Panc1 (cell line): ENCODE measurements around the gene CABP2.

Source experiments
- CTCF ChIP-seq: fragments of 450-650 bp; IDR thresholded peaks from 2 replicates; pipeline ENCODE4 v1.5.1; 2017; ENCODE audit warnings: mild to moderate bottlenecking
- POLR2AphosphoS5 ChIP-seq: IDR thresholded peaks from 2 replicates; pipeline ENCODE4 v1.6.1; 2012; ENCODE audit warnings: mild to moderate bottlenecking, low read depth, low read length, moderate library complexity

- TF ChIP-seq CTCF (no peak), POLR2AphosphoS5 (peak; percentile 71)
Measured at GRCh38 chr11:67482827-67483798, 40.1 kb downstream of the CABP2 start, which contains the start of gene AIP.
